GM18861 (cell line): ENCODE results near the gene MYOD1.

Experiments
- ATAC-seq: cut with Tn5 transposase; IDR thresholded peaks from one replicate; pipeline ENCODE4 v1.9.1; 2021; ENCODE audit not compliant: unreplicated experiment

The MYOD1 gene

GRCh38 chr11:17748761-17749721 lies 29.7 kb downstream of the MYOD1 start:
- ATAC-seq: no peak

- ATAC-seq: no peak
Observed at GRCh38 chr11:17750013-17750800, 30.8 kb downstream of the MYOD1 start.

GRCh38 chr11:17750801-17751165 lies 31.4 kb downstream of the MYOD1 start:
- ATAC-seq: no peak

- no peak for ATAC-seq
Observed at GRCh38 chr11:17751558-17751957, 32.2 kb downstream of the MYOD1 start.

- ATAC-seq: no peak
Observed at GRCh38 chr11:17752144-17752543, 32.8 kb downstream of the MYOD1 start.

- ATAC-seq: no peak
Observed at GRCh38 chr11:17753153-17753552, 33.8 kb downstream of the MYOD1 start.

GRCh38 chr11:17753641-17754040 lies 34.3 kb downstream of the MYOD1 start:
- ATAC-seq: no peak

- ATAC-seq: no peak
Observed at GRCh38 chr11:17755891-17756290, 36.5 kb downstream of the MYOD1 start.

- no peak for ATAC-seq
Observed at GRCh38 chr11:17760102-17761029, 41.0 kb downstream of the MYOD1 start.

- ATAC-seq: peak; percentile 50
Observed at GRCh38 chr11:17762309-17762974, 43.1 kb downstream of the MYOD1 start.

- no peak for ATAC-seq
Observed at GRCh38 chr11:17763244-17763643, 43.9 kb downstream of the MYOD1 start.

- no peak for ATAC-seq
Observed at GRCh38 chr11:17763703-17764102, 44.3 kb downstream of the MYOD1 start.

- ATAC-seq: no peak
Observed at GRCh38 chr11:17764446-17765218, 45.3 kb downstream of the MYOD1 start.

GRCh38 chr11:17765356-17766072 lies 46.1 kb downstream of the MYOD1 start:
- no peak for ATAC-seq

- no peak for ATAC-seq
Observed at GRCh38 chr11:17766073-17766359, 46.6 kb downstream of the MYOD1 start.

- ATAC-seq: no peak
Observed at GRCh38 chr11:17766590-17766989, 47.2 kb downstream of the MYOD1 start.

- ATAC-seq: no peak
Observed at GRCh38 chr11:17767301-17767885, 48.0 kb downstream of the MYOD1 start.

GRCh38 chr11:17767914-17768313 lies 48.5 kb downstream of the MYOD1 start:
- no peak for ATAC-seq

- ATAC-seq: no peak
Observed at GRCh38 chr11:17768547-17768946, 49.2 kb downstream of the MYOD1 start.
